T-helper 22 cell (primary cell): Measurements from ENCODE around the gene ARHGAP23.

Experiments used
- DNase-seq: peaks from one replicate; pipeline ENCODE4 v3.0.0-alpha.2; 2020; ENCODE audit warnings: low read depth

The ARHGAP23 gene, protein sequence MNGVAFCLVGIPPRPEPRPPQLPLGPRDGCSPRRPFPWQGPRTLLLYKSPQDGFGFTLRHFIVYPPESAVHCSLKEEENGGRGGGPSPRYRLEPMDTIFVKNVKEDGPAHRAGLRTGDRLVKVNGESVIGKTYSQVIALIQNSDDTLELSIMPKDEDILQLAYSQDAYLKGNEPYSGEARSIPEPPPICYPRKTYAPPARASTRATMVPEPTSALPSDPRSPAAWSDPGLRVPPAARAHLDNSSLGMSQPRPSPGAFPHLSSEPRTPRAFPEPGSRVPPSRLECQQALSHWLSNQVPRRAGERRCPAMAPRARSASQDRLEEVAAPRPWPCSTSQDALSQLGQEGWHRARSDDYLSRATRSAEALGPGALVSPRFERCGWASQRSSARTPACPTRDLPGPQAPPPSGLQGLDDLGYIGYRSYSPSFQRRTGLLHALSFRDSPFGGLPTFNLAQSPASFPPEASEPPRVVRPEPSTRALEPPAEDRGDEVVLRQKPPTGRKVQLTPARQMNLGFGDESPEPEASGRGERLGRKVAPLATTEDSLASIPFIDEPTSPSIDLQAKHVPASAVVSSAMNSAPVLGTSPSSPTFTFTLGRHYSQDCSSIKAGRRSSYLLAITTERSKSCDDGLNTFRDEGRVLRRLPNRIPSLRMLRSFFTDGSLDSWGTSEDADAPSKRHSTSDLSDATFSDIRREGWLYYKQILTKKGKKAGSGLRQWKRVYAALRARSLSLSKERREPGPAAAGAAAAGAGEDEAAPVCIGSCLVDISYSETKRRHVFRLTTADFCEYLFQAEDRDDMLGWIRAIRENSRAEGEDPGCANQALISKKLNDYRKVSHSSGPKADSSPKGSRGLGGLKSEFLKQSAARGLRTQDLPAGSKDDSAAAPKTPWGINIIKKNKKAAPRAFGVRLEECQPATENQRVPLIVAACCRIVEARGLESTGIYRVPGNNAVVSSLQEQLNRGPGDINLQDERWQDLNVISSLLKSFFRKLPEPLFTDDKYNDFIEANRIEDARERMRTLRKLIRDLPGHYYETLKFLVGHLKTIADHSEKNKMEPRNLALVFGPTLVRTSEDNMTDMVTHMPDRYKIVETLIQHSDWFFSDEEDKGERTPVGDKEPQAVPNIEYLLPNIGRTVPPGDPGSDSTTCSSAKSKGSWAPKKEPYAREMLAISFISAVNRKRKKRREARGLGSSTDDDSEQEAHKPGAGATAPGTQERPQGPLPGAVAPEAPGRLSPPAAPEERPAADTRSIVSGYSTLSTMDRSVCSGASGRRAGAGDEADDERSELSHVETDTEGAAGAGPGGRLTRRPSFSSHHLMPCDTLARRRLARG (N-terminal part only)

GRCh38 chr17:38428112-38428642 is at the start of gene ARHGAP23:
ARHGAP23 (plus strand) TSS chr17:38428464; CDS start chr17:38428486, 22 bp downstream.
- DNase-seq: peak; percentile 13

DNA sequence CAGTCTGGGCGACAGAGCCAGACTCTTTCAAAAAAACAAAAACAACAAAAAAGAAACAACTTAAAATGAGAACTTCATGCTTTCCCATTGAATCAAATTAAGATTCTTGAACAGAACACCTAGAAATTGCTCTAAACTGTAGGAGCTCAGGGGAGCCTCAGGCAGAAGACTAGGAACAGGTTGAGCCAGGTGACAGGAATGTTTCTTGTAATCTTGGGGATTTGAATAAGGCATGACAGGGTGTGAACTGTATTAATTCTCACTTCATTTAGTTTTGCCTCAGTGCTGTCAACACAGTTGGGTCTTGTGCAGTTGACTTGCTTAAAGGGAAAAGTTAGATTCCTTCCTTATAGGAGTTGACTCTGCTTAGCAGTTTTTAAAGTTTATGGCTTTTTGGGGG is 48.8 kb upstream of the ARHGAP23 start:
- no peak for DNase-seq

DNA sequence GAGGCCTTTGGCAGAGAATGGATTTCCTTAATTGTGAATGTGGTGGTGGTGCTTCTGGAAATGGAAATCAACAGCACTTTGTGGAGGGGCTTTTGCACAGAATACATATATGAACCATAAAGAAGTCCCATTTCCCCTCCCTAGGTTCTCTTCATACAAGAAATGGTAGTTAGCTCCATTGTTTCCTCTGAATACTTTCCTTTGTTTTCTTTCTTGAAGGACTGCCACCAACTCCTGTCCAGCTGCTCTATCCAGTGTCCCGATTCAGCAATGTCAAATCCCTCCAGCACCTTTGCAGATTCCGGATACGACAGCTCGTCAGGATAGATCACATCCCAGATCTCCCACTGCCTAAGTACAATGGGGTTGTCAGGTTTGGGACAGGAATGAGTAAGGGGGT is 33.2 kb upstream of the ARHGAP23 start:
- no peak for DNase-seq

DNA sequence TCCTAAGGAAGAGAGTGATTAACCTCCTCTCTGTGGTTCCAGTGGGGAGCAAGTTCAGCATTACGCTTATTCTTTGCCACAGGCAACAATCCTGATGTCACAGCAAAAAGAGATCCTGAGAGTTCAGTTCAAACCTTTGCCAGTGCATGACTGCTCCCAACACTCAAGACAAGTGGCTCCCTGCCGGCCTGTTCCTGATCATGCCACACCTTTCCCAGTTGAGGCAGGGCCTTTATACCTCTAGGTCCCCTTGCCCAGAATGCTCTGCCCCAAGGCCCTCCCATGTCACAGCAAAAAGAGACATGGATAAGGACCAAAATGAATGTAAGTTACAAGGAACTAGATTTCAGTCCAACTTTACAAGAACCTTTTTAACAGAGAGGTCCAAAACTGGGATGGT is 31.0 kb upstream of the ARHGAP23 start:
- no peak for DNase-seq

- DNase-seq: no peak
These were observed 28.0 kb upstream of the ARHGAP23 start for GRCh38 chr17:38400286-38400685.

- no peak for DNase-seq
These were observed 26.8 kb upstream of the ARHGAP23 start for GRCh38 chr17:38401459-38401858.

- no peak for DNase-seq
These were observed 25.4 kb upstream of the ARHGAP23 start for GRCh38 chr17:38402897-38403296.

- DNase-seq: no peak
These were observed 24.8 kb upstream of the ARHGAP23 start for GRCh38 chr17:38403491-38403890.

GRCh38 chr17:38404174-38404943 is 23.9 kb upstream of the ARHGAP23 start:
- DNase-seq: no peak

DNA sequence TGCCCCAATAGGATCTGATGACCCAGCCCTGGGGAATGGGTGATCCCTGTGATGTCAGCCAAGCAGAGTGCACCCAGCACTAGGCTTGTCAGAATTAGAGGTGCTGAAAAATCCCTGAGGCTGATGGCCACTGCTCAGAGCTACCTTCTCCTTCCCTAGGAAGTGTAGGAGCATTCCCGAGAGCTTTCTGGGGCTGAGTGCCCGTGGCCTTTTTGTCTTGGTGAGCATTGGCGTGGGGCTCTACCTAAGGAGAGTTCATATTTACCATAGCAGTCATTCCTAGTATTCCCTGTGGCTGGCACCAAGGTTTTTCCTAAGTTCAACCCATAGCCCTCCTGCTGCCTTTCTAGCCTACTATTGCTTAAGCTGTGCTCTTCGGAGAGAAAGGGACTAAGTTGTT is 22.6 kb upstream of the ARHGAP23 start:
- no peak for DNase-seq

DNA sequence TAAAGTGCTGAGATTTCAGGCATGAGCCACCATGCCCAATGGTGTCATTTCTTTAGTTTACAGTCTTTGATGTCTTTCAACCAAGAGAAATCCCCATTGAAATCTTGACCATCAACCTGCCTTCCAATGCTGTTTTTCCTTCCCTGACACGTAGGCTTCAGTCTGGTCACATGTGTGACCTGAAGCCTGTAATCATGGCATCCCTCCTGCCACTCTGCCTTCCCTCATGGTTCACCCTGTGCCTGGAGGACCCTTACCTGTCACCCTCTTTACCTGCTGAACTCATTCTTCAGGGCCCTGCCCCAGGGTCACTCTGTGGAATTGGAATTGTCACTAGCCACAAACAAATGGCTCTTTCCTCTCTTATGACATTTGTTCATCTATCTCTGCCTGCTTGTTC is 18.1 kb upstream of the ARHGAP23 start:
- DNase-seq: no peak

DNA sequence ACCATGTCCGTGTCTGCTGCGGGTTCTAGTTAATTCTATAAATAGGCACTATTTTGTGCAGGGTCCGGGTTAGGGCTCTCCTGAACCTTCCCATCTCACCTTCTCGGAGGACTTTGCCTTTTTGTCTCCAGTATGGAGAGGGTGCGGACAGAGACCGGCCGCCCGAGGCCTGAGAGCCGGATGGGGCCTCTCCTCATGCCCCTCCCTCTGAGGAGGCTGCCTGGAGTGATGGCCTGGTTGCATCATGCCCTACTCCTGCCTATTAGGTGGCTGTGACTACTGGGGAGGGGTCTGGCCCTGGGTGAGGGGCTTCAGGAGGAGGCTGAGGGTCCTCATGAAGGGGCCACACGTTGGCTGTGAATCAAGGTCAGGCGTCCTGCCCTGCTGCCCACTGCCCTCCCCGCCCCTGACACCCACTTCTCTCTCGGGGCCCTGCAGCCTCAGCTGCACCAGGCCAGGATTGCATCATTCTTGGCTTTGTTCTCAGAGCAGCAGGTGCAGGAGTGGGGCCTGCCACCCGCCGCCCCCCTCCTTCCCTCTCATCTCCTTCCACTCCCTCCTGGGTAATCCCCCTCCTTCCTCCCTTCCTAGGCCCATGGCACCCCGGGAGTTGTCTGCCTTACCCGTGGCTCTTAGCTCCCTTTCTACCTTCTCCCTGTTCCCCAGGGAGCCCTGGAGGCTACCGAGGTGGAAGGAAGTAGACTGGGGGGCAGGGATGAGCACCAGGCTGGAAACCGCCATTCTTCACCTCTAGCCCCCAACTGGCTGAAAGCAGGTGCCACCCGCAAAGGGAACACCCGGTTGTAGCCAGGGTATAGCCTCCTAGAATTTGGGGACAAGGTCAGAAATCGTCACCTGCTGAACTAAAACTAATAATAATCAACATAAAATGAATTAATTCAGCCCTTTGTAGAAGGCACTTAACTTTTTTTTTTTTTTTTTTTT is 12.7 kb upstream of the ARHGAP23 start:
- DNase-seq: no peak

DNA sequence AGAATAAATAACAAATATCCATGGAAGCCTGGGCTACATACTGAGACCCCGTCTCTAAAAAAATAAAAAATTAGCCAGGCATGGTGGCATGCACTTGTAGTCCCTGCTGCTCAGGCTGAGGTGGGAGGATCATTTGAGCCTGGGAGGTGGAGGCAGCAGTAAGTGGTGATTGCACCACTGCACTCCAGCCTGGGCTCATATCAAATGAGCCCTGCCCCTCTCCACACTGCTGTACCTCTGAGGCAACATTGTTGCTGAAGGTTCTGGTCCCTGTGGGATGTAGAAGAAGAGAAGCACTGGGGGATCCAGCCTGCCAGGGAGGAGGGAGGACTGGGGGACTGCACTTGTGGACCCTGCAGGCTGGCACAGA is 11.4 kb upstream of the ARHGAP23 start:
- no peak for DNase-seq

DNA sequence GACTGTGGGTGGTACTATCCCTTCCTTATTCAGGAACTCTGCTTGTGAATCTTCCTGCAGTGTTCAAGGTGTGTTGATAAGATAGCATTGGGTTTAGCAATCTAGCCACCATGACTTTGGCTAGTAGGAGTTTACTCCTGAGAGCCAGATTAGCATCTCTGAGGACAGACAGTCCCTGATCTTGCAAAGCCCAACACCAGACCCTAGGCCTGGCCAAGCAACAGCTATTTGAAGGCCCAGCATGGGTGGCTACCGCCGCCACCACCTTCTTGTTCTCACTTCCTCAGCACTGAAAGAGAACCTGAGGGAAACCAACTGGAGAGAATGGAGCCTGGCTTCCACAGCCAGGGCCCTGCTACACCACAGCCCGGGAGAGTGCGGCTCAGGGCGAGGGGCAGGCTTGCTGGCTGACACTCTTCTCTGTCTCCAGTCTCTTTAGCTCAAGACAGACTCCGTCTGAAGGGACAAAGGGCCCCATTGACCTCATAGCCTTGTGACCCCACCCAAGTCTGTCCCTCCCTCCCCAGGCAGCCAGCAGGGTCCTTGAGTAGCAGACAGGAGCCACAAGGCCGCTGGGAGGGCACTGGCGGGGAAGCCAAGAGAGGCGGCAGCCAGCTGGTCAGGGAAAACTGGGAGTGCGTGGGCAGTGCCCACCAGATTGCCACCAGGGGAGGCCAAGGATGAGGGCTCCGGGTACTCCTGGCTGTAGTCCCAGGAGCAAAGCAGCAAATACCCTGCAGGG is 10.9 kb upstream of the ARHGAP23 start:
- no peak for DNase-seq

DNA sequence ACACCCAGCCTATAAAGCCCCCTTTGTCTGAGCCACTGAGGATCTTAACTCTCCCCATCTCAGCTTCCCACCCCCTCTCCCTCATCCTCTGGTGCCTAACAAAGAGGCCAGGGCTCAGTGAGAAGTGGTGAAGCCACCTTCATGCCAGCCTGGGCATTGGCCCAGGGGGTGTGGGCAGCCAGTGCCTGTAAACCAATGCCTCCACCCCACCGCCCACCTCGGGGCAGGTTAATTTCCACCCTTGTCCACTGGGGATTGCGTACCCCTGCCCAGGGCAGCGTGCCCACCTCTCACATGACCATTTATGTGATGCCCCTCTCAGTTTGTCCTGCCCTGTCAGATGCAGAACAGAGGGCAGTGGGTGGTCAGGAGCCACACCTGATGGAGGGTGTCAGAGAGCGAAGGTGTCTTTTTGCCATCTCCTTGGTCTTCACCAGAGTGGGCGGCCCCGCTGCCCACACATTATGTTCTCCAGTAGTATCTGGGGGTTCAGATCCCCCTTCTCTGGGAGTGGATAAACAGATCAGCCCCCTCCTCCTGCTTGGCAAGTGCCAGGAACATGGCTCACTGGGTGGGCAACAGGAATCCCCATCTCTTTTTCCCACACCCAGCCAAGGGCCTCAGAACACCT is 10.1 kb upstream of the ARHGAP23 start:
- no peak for DNase-seq

- no peak for DNase-seq
These were observed 9.4 kb upstream of the ARHGAP23 start for GRCh38 chr17:38418693-38419507.

GRCh38 chr17:38419508-38419981 is 8.7 kb upstream of the ARHGAP23 start:
- DNase-seq: no peak

GRCh38 chr17:38420518-38420917 is 7.7 kb upstream of the ARHGAP23 start:
- DNase-seq: no peak
